ENCODE results near the gene TPRX2.
"Not testable (repeated sequence)": the region's sequence is repeated elsewhere in the genome, so short reads cannot be mapped to it uniquely, and the experiment has no call there.

- TF ChIP-seq CTCF (IDR thresholded peaks at IDR 0.05; ENCODE audit: poor library complexity, severe bottlenecking): peak; percentile 30
- not testable (repeated sequence) for TF ChIP-seq RAD21 (conservative IDR thresholded peaks at IDR 0.05); EZH2 (IDR thresholded peaks at IDR 0.05; ENCODE audit: borderline replicate concordance, insufficient read depth, low read length, poor library complexity, severe bottlenecking); EP300 (conservative IDR thresholded peaks at IDR 0.05; ENCODE audit: poor library complexity, severe bottlenecking); POLR2AphosphoS5 (IDR thresholded peaks at IDR 0.05); MXI1 (conservative IDR thresholded peaks at IDR 0.05; ENCODE audit: poor library complexity, severe bottlenecking)
Measured at GRCh38 chr19:47909350-47909749, 50.3 kb downstream of the TPRX2 start.
